WERI-Rb-1 (cell line): ENCODE data around the gene GBF1.

Source experiments
- DNase-seq: peaks from one replicate; pipeline ENCODE4 v3.0.0-alpha.2; 2020
- H3K27ac ChIP-seq: fragments of 250-450 bp; sonication (Bioruptor Pico); 2 replicates; pipeline ENCODE4 v1.5.1; 2020; ENCODE audit warnings: mild to moderate bottlenecking, moderate library complexity
- H3K27me3 ChIP-seq: fragments of 250-450 bp; sonication (Bioruptor Pico); 2 replicates; pipeline ENCODE4 v1.5.1; 2021; ENCODE audit warnings: mild to moderate bottlenecking, low read depth, moderate library complexity; ENCODE audit not compliant: insufficient read depth, severe bottlenecking
- H3K36me3 ChIP-seq: fragments of 250-450 bp; sonication (Bioruptor Pico); 2 replicates; pipeline ENCODE4 v1.5.1; 2020; ENCODE audit warnings: mild to moderate bottlenecking, moderate library complexity
- H3K4me3 ChIP-seq: 2 replicates; pipeline ENCODE4 v1.5.1; 2011; ENCODE audit warnings: low read depth, mild to moderate bottlenecking, control low read depth, low read length
- H3K9me3 ChIP-seq: fragments of 250-450 bp; sonication (Bioruptor Pico); 2 replicates; pipeline ENCODE4 v1.5.1; 2021; ENCODE audit warnings: mild to moderate bottlenecking, moderate library complexity; ENCODE audit not compliant: severe bottlenecking
- CTCF ChIP-seq: IDR thresholded peaks from 2 replicates; pipeline ENCODE4 v1.5.1; 2011; ENCODE audit warnings: low read depth, mild to moderate bottlenecking, control low read depth, inconsistent platforms, low read length

The GBF1 gene

GRCh38 chr10:102420714-102421506 is 175.6 kb downstream of the GBF1 start, which contains the start of gene FBXL15:
Gene FBXL15 (plus strand): TSS chr10:102420836. CDS start chr10:102421130, 294 bp downstream.
- TF ChIP-seq CTCF = no peak
- DNase-seq = peak; percentile 96
- Histone ChIP-seq H3K27me3 (no peaks in the 10 kb centered on the region), H3K27ac (peak within 1 kb of the TSS; percentile 99), H3K9me3 (no peaks in the 10 kb centered on the region), H3K36me3 (peaks cover 46% of the 10 kb centered on the region), H3K4me3 (peak within 1 kb of the TSS; percentile 88)

- H3K27me3 ChIP-seq = no peaks in the 10 kb centered on the region
- no peaks in the 10 kb centered on the region for H3K9me3 ChIP-seq
- H3K4me3 ChIP-seq = peak overlapping the region; percentile 88
- DNase-seq = no peak
- H3K36me3 ChIP-seq = peaks cover 42% of the 10 kb centered on the region
- no peak for TF ChIP-seq CTCF
- H3K27ac ChIP-seq = peak overlapping the region; percentile 99
Measured at GRCh38 chr10:102421507-102421756, 176.1 kb downstream of the GBF1 start.

- Histone ChIP-seq H3K9me3 (no peaks in the 10 kb centered on the region), H3K36me3 (peaks cover 39% of the 10 kb centered on the region), H3K27ac (peak overlapping the region; percentile 99), H3K27me3 (no peaks in the 10 kb centered on the region), H3K4me3 (peak overlapping the region; percentile 88)
- TF ChIP-seq CTCF = no peak
- DNase-seq = no peak
Measured at GRCh38 chr10:102421757-102422512, 176.6 kb downstream of the GBF1 start.

GRCh38 chr10:102422545-102423129 is 177.3 kb downstream of the GBF1 start:
- peak overlapping the region; percentile 47 for H3K27ac ChIP-seq
- DNase-seq = peak; percentile 85
- peaks cover 39% of the 10 kb centered on the region for H3K36me3 ChIP-seq
- no peaks in the 10 kb centered on the region for H3K9me3 ChIP-seq
- TF ChIP-seq CTCF = peak; percentile 95
- no peak overlapping the region for H3K4me3 ChIP-seq
- no peaks in the 10 kb centered on the region for H3K27me3 ChIP-seq

- DNase-seq = no peak
- no peak overlapping the region for H3K4me3 ChIP-seq
Measured at GRCh38 chr10:102423372-102423968, 178.1 kb downstream of the GBF1 start.

More at GRCh38 chr10:102423372-102423968, 178.1 kb downstream of the GBF1 start:
- H3K27me3 ChIP-seq = no peaks in the 10 kb centered on the region
- no peak for TF ChIP-seq CTCF
- H3K9me3 ChIP-seq = no peaks in the 10 kb centered on the region
- H3K36me3 ChIP-seq = peaks cover 37% of the 10 kb centered on the region
- H3K27ac ChIP-seq = peak overlapping the region; percentile 47; the same call in 1 of the 2 replicates
